ENCODE measurements around the gene NUDT17. TPM values are rescaled to one million over a fixed set of nuclear protein-coding genes. Genes with fewer than 3 reads are reported as not detected.

Gene NUDT17
- total and polyA plus RNA-seq, 2 of the 4 experiments (the other 2 are of a cell fraction), result 2.3 to 2.8 TPM

GRCh38 chr1:145863282-145864018 lies 18.0 kb downstream of the NUDT17 start:
- Histone ChIP-seq H3K56ac (ENCODE audit: extremely low read depth, insufficient read depth, low read length) (no peak overlapping the region), H4K8ac (ENCODE audit: low read depth in 2 of 2, low read length in 2 of 2) (no peak overlapping the region), H3K9me3 (ENCODE audit: control insufficient read depth, insufficient read depth, low read length) (no peaks in the 10 kb centered on the region), H3K14ac (replicated peaks; ENCODE audit: low read depth, low read length) (no peak overlapping the region), H3K9ac (ENCODE audit: low read depth, low read length) (no peak overlapping the region), H4K91ac (ENCODE audit: insufficient read depth, low read depth, low read length) (no peak overlapping the region), H2AK5ac (ENCODE audit: low read depth, low read length) (no peak overlapping the region), H3K4me3 (ENCODE audit: insufficient read depth, low read depth, low read length) (no peak overlapping the region), H3K18ac (ENCODE audit: low read depth, low read length) (no peak overlapping the region), H2BK120ac (ENCODE audit: low read depth, low read length) (no peak overlapping the region), H3K4ac (ENCODE audit: low read depth, low read length) (no peak overlapping the region), H3K36me3 (ENCODE audit: control insufficient read depth, insufficient read depth, low read length) (0 out of 2 replicates have a peak, but pooled peaks cover 1% of the 10 kb centered on the region), H2BK15ac (ENCODE audit: low read depth, low read length) (no peak overlapping the region), H4K20me1 (ENCODE audit: insufficient read depth, low read length) (no peaks in the 10 kb centered on the region), H3K79me1 (ENCODE audit: low read depth in 1 of 2, low read length in 2 of 2) (peaks cover 0 to 10% of the 10 kb centered on the region in 2 experiments; a peak in 2 of 4 replicates), H4K5ac (ENCODE audit: low read depth, low read length) (no peak overlapping the region), H2AK9ac (replicated peaks; ENCODE audit: low read depth, low read length, poor library complexity) (no peak overlapping the region), H3K4me1 (ENCODE audit: control insufficient read depth, insufficient read depth, low read length) (peaks cover 3% of the 10 kb centered on the region), H2BK5ac (ENCODE audit: low read depth, low read length, poor library complexity, severe bottlenecking) (no peak overlapping the region), H3K27ac (ENCODE audit: insufficient read depth, low read length) (no peak overlapping the region), H2AFZ (replicated peaks; ENCODE audit: low read length, poor library complexity) (no peak overlapping the region), H3K9me1 (ENCODE audit: insufficient read depth, low read length) (peaks cover 4% of the 10 kb centered on the region), H3K27me3 (ENCODE audit: control insufficient read depth, insufficient read depth, low read length) (no peaks in the 10 kb centered on the region), H3K4me2 (ENCODE audit: low read depth, low read length) (no peak overlapping the region), H2BK20ac (ENCODE audit: low read depth, low read length) (no peak overlapping the region), H3K23ac (ENCODE audit: low read depth, low read length) (no peak overlapping the region)
- ATAC-seq (ENCODE audit: low read depth) (no peak), DNase-seq (no peak)
- no TSS peak for BruUV-seq (replicated peaks)
- TF ChIP-seq ELK1 (IDR thresholded peaks at IDR 0.05; ENCODE audit: borderline replicate concordance, low read depth, low read length) (no peak), RAD21 (IDR thresholded peaks at IDR 0.05; ENCODE audit: low read length) (no peak), POLR2A (IDR thresholded peaks at IDR 0.05; ENCODE audit: low read depth, low read length) (no peak), MAZ (IDR thresholded peaks at IDR 0.05; ENCODE audit: borderline replicate concordance, low read depth, low read length) (no peak), NFE2L2 (IDR thresholded peaks at IDR 0.05; ENCODE audit: low read depth, low read length) (no peak), BHLHE40 (IDR thresholded peaks at IDR 0.05; ENCODE audit: low read depth, low read length) (no peak), MXI1 (IDR thresholded peaks at IDR 0.05; ENCODE audit: borderline replicate concordance, low read depth, low read length) (no peak)
- WGBS, 2 experiments (ENCODE audit: extremely low coverage in 2 of 2, insufficient read length in 1 of 2), result 93% methylated on average over 3 of the region's 5 CpGs; no CpG with 5 or more reads in 1 of the 2 experiments
- dilution Hi-C loops (cut with HindIII; ENCODE audit: low sequenced_read_pairs, unreplicated experiment) (no loop called here), in situ Hi-C loops (cut with MboI; ENCODE audit: low sequenced_read_pairs) (no loop called here), intact Hi-C loops (cut with micrococcal nuclease) (no loop called here)
- POLR2A ChIA-PET (ENCODE audit: unreplicated experiment), result interaction anchor here (0.6 kb wide), 1 partner anchor 133 kb away, joined by 4 read pairs; no protein-coding TSS in a partner anchor
- CTCF ChIA-PET, result interaction anchor here (1.1 kb wide), 1 partner anchor 28 kb away, joined by 4 read pairs; no protein-coding TSS in a partner anchor
